ENCODE measurements around the gene SNCAIP.
"Not testable (repeated sequence)": the region's sequence is repeated elsewhere in the genome, so short reads cannot be mapped to it uniquely, and the experiment has no call there.

The SNCAIP gene

DNA sequence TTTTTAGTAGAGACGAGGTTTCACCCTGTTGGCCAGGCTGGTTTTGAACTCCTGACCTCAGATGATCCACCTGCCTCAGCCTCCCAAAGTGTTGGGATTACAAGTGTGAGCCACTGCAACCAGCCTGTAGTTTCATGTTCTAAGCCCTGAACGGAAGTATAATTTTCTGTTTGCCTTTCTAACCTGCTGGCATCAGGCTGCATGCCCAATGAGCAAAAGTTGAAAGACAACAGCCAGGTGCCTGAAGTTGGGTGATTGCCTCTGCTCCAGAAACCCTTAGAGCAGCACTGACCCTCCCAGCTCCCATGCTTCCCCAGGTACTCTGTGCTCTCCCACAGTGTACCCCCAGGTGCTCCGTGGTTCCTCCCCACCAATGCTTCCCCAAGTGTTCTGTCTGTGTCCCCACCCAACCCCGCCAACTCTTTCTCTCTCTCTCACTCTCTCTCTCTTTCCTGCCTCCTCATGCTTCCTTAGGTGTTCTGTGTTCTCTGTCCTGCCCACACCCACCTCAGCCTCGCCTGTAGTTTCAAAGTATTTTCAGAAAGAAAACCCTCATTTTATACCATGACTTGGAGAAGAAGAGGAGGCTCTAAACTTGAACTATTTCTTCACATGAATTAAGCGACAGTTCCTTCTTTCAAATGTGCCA, 145.3 kb downstream of the SNCAIP start:
- no peak for DNase-seq

DNA sequence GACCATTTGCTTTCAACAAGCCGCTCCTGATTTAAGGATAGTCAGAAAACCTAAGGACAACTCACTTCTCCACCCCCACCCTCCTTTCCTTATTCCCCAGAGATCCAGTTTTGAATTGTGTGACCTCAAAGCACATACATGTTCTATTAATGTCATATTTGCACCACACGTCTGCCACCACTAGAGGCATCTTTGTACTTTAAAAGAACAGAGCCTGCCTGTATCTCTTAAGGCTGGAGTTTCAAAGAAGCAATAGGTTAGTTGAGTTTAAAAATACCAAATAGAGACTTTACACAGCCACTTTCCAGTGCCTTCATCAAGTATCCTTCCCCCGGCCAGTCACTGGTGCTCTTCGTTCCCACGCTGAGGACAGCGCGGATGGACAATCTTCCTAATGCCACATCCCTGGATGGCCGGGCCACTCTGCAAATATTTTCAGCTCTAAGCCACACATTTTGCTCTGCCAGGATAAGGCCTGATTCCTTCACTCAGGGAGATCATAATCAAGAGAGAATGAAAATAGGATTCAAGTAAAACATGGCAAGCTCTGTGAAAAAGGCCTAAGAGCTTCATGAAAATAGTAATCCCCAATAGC, 146.3 kb downstream of the SNCAIP start:
- no peak for DNase-seq

DNA sequence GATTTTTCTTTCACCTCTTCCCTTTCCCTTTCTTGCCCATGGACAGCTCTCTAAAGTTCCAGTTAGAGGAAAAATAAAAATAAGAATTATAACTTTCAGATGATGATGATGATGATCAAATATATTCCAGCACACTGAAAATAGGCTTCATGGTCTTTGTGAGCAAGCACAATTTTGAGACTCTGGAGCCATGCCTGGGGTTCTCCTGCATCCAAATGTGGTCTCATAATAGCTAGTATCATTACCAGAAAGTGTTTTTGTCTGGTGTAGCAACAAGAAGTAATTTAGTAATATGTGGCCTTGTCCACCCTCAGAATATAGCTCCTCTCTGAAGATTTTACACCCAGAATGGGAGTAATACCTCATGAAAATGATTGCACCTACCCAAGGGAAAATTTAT, 150.4 kb downstream of the SNCAIP start:
- no peak for DNase-seq

DNA sequence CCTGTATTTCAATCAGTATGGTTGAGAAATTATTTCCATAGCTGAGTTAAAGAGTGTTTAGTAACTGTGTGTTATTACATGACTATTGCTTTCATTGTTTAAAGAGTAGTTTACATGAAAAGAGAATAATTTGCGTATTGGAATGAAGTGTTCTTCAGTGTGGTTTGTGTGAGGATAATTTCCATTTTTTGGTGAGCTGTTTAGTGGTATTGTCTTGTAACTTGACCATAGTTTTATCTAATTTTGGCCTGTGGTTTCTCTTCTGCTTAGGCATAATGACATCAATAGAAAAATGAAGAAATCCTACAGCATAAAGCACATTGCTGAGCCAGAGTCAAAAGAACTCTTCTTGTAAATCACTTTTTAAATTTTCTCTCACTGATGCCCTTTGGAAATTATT, 151.2 kb downstream of the SNCAIP start:
- DNase-seq = no peak

- no peak for DNase-seq
Observed at GRCh38 chr5:122464191-122464590, 152.2 kb downstream of the SNCAIP start.

- DNase-seq = no peak
Observed at GRCh38 chr5:122465031-122465577, 153.1 kb downstream of the SNCAIP start.

GRCh38 chr5:122465994-122466393, 154.0 kb downstream of the SNCAIP start:
- DNase-seq = no peak

GRCh38 chr5:122468351-122469116, 156.5 kb downstream of the SNCAIP start:
- no peak for DNase-seq

DNA sequence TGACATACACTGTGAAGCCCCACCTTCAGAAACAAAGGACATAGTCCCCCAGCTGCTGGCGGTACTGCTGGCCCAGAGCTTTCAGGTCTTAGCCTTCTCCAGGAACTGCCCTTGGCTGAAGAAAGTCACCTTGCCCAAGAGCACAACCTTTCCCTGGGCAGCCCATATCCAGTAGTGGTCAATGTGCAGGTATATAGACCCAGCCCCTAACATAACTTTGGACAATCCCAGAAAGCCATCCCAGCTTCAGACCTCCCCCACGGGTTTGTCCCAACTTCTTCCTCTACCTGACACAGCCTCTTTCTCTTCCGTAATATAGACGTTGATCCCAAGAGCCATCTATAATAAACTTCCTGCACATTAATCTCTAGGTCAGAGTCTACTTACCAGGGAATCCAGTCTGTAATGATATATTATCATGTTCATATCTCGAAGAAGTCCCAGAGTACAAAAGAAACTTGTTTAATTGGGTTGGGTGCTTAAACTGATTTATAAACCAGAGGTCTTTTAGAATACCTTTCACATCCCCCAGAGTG, 157.4 kb downstream of the SNCAIP start:
- DNase-seq = no peak

GRCh38 chr5:122470365-122470764, 158.3 kb downstream of the SNCAIP start:
- no peak for DNase-seq

DNA sequence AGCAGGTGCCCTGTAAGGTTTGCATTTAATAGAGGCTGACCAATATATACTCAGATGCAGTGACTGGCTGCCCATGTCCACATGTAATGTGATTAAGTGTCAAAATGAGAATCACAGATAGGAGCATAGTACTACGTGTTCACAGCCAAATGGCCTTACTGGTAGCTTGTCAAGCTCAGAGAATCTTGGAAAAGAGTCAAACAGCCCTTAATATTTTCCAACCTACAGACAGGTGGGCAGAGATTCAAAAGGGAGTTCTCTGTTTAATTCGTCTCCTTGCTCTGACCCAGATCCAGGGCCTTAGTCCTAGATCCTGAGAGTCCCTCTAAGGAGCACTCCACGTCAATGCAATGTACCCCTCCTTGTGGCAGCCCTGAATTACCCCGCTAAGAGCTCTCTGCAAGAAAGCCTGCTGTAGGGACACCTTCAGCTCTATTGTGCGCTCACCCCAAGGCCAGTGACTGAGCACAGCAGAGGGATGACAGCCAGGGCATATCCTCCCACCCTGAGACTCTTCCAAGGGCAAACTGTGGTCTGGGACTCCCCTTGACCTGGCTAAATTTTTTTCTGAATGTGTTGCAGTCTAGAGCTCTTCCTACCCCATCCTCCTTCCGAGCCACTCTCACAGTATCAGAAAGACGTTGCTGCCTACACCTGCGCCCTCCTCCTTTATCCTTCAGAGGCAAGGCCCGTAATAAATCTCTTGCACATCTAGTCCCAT, 159.2 kb downstream of the SNCAIP start:
- DNase-seq = no peak

DNA sequence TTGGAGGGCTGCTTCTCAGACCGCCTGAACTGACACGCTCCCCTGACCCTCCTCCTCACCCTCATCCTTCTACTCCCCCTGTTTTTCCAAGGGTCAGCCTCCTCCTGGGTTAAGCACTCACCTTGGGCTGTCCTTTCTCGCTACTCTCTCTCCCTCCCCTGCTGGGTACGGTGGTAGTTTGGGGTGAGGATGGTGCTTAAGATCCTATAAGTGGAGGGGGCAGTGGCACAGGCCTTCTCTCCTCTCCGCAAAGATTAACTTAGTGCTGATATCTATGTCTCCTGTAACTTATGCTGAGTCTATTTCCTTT, 159.7 kb downstream of the SNCAIP start:
- DNase-seq = no peak

GRCh38 chr5:122473138-122473843, 161.3 kb downstream of the SNCAIP start:
- DNase-seq = no peak

DNA sequence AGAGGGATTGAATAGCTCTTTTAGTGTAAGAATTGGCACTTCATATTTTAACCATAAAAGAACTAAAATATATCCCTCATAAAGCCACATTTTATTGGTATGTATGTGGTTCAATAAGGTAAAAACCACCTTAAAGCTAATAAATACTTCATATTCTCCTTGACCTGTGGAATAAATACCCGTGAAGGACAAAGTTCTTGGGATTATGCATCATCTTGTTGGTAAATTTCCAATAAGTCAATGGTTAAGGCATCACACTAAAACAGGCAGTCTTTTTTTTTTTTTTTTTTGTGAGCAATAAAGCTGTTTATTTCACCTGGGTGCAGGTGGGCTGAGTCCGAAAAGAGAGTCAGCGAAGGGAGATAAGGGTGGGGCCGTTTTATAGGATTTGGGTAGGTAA, 161.9 kb downstream of the SNCAIP start:
- DNase-seq = no peak

- DNase-seq = no peak
Observed at GRCh38 chr5:122478741-122479442, 166.9 kb downstream of the SNCAIP start.

DNA sequence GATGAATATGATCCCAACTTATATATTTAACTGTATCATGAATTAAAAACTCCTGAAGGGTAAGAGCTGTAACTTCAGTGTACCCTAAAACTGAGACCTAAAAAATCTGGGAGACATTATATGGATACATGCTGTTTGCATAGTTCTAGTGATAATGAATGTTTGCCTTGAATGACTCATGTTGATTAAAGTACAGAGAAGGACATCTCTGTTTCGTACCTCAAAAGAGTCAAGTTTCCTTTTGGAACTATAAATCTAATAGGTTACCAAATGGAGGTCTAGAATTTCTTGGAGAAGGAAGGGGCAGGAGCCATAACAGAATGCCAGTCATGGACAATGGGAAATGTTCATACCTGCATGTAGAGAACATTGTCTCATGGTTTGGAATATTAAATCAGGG, 168.1 kb downstream of the SNCAIP start:
- no peak for DNase-seq

DNA sequence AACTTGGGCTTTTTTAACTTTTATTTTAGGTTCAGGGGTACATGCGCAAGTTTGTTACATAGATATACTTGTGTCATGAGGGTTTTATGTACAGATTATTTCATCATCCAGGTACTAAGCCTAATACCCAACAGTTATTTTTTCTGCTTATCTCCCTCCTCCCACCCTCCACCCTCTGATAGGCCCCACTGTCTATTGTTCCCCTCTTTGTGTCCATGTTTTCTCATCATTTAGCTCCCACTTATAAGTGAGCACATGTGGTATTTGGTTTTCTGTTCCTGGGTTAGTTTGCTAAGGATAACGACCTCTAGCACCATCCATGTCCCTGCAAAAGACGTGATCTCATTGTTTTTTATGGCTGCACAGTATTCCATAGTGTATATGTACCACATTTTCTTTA, 172.1 kb downstream of the SNCAIP start:
- no peak for DNase-seq

DNA sequence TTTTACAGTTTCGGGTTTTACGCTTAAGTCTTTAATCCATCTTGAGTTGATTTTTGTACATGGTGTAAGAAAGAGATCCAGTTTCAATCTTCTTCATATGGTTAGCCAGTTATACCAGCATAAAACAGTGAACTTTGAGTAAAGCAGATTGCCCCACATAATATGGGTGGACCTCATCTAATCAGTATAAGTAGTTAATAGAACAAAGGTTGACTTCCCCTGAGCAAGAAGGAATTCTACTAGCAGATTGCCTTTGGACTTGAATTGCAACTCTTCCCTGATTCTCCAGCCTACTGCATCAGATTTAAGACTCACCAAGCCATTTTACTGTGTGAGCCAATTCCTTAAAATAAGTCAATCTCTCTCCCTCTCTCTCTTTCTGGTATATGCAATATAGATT, 173.2 kb downstream of the SNCAIP start:
- no peak for DNase-seq

- DNase-seq = not testable (repeated sequence)
Observed at GRCh38 chr5:122486616-122487015, 174.6 kb downstream of the SNCAIP start.

- no peak for DNase-seq
Observed at GRCh38 chr5:122490718-122491117, 178.7 kb downstream of the SNCAIP start.

Data from amygdala (tissue), 56 donors.